Measurements from ENCODE around the gene ADSS1. TPM values are rescaled to one million over a fixed set of nuclear protein-coding genes. Genes with fewer than 3 reads are reported as not detected.

The ADSS1 gene
- total RNA-seq, 4 donors from 2014 or later, result 11.0 to 18.6 (median 17.1) TPM

- TF ChIP-seq CTCF (IDR thresholded peaks at IDR 0.05), result no peak
- no peak for TF ChIP-seq POLR2A (IDR thresholded peaks at IDR 0.05)
- no peaks in the 10 kb centered on the region for H3K27me3 ChIP-seq
- no peaks in the 10 kb centered on the region for H3K9me3 ChIP-seq
- DNase-seq, result no peak
- H3K4me1 ChIP-seq, result peaks cover 0 to 14% (median 0%) of the 10 kb centered on the region in 4 donors
- no peak overlapping the region for H3K27ac ChIP-seq
- no peak overlapping the region for H3K4me3 ChIP-seq
- H3K36me3 ChIP-seq, result peaks cover 0 to 40% (median 0%) of the 10 kb centered on the region in 3 donors
Observed at GRCh38 chr14:104782086-104782807, 58.2 kb downstream of the ADSS1 start.

- Histone ChIP-seq H3K4me3 (no peak overlapping the region), H3K27ac (no peak overlapping the region), H3K27me3 (no peaks in the 10 kb centered on the region), H3K9me3 (no peaks in the 10 kb centered on the region), H3K36me3 (peaks cover 0 to 45% (median 0%) of the 10 kb centered on the region in 3 donors), H3K4me1 (peaks cover 0 to 20% (median 0%) of the 10 kb centered on the region in 4 donors)
- DNase-seq, result no peak
- TF ChIP-seq CTCF (IDR thresholded peaks at IDR 0.05) (no peak), POLR2A (IDR thresholded peaks at IDR 0.05) (no peak)
Observed at GRCh38 chr14:104782808-104783139, 58.7 kb downstream of the ADSS1 start.

GRCh38 chr14:104783484-104784217, 59.6 kb downstream of the ADSS1 start:
- no peak for TF ChIP-seq CTCF (IDR thresholded peaks at IDR 0.05)
- no peak for TF ChIP-seq POLR2A (IDR thresholded peaks at IDR 0.05)
- Histone ChIP-seq H3K27me3 (no peaks in the 10 kb centered on the region), H3K36me3 (peaks cover 0 to 47% (median 0%) of the 10 kb centered on the region in 3 donors), H3K4me1 (peaks cover 0 to 28% (median 0%) of the 10 kb centered on the region in 4 donors), H3K9me3 (no peaks in the 10 kb centered on the region), H3K27ac (no peak overlapping the region), H3K4me3 (no peak overlapping the region)
- no peak for DNase-seq

GRCh38 chr14:104784218-104784568, 60.2 kb downstream of the ADSS1 start:
- TF ChIP-seq CTCF (IDR thresholded peaks at IDR 0.05), result no peak
- no peak for TF ChIP-seq POLR2A (IDR thresholded peaks at IDR 0.05)
- DNase-seq, result no peak
- Histone ChIP-seq H3K36me3 (peaks cover 0 to 53% (median 0%) of the 10 kb centered on the region in 3 donors), H3K27me3 (no peaks in the 10 kb centered on the region), H3K4me3 (no peak overlapping the region), H3K4me1 (peaks cover 0 to 32% (median 0%) of the 10 kb centered on the region in 4 donors), H3K9me3 (no peaks in the 10 kb centered on the region), H3K27ac (no peak overlapping the region)

- H3K4me1 ChIP-seq, result peaks cover 0 to 32% (median 0%) of the 10 kb centered on the region in 4 donors
Observed at GRCh38 chr14:104784846-104785707, 61.0 kb downstream of the ADSS1 start.

More at GRCh38 chr14:104784846-104785707, 61.0 kb downstream of the ADSS1 start:
- Histone ChIP-seq H3K9me3 (no peaks in the 10 kb centered on the region), H3K4me3 (no peak overlapping the region), H3K27ac (no peak overlapping the region), H3K36me3 (peaks cover 0 to 53% (median 0%) of the 10 kb centered on the region in 3 donors), H3K27me3 (no peaks in the 10 kb centered on the region)
- TF ChIP-seq CTCF (IDR thresholded peaks at IDR 0.05) (no peak), POLR2A (IDR thresholded peaks at IDR 0.05) (no peak)
- DNase-seq, result no peak

Data from Peyer's patch (tissue), 4 donors.